MG63 (cell line): ENCODE data around the gene PLOD2. TPM values are rescaled to one million over a fixed set of nuclear protein-coding genes. Genes with fewer than 3 reads are reported as not detected.

Source experiments
- DNase-seq: peaks from one replicate; pipeline ENCODE4 v3.0.0-alpha.2; 2020
- H3K27me3 ChIP-seq: fragments of 250-450 bp; sonication (Bioruptor Pico); 2 replicates; pipeline ENCODE4 v1.5.1; 2020; ENCODE audit warnings: mild to moderate bottlenecking, moderate library complexity
- H3K36me3 ChIP-seq: fragments of 250-450 bp; sonication (Bioruptor Pico); 2 replicates; pipeline ENCODE4 v1.5.1; 2020; ENCODE audit warnings: mild to moderate bottlenecking, moderate library complexity
- H3K4me3 ChIP-seq: fragments of 250-450 bp; sonication (Bioruptor Pico); 2 replicates; pipeline ENCODE4 v1.5.1; 2020; ENCODE audit warnings: mild to moderate bottlenecking, moderate library complexity
- H3K9me3 ChIP-seq: fragments of 250-450 bp; sonication (Bioruptor Pico); 2 replicates; pipeline ENCODE4 v1.5.1; 2020; ENCODE audit warnings: mild to moderate bottlenecking, moderate library complexity
- total RNA-seq: library from RNA; depleted of rRNA; stranded (reverse); fragments of >200 nt; shearing (Covaris generic); gene quantifications from 2 replicates; pipeline ENCODE4 v1.2.3, GENCODE V29; 2014; ENCODE audit warnings: low replicate concordance; rRNA removed

Gene PLOD2
- 228 and 423 TPM in 2 replicates for total RNA-seq

- H3K9me3 ChIP-seq: no peaks in the 10 kb centered on the region
- peak; percentile 96 for DNase-seq
- H3K4me3 ChIP-seq: peak within 1 kb of the TSS; percentile 87
- peaks cover 42% of the 10 kb centered on the region for H3K36me3 ChIP-seq
- no peaks in the 10 kb centered on the region for H3K27me3 ChIP-seq
Measured at GRCh38 chr3:146160964-146161662, at the start of gene PLOD2. Gene PLOD2, minus strand, starts transcription at chr3:146161184. Its CDS starts 195 bp downstream, at chr3:146160989.

- no peak for DNase-seq
- no peaks in the 10 kb centered on the region for H3K27me3 ChIP-seq
- no peaks in the 10 kb centered on the region for H3K9me3 ChIP-seq
- no peak overlapping the region for H3K4me3 ChIP-seq
- peaks cover 86% of the 10 kb centered on the region for H3K36me3 ChIP-seq
Measured at GRCh38 chr3:146209371-146209770, 48.4 kb upstream of the PLOD2 start.

- DNase-seq: no peak
- peaks cover 75% of the 10 kb centered on the region for H3K36me3 ChIP-seq
- H3K9me3 ChIP-seq: no peaks in the 10 kb centered on the region
- no peaks in the 10 kb centered on the region for H3K27me3 ChIP-seq
- H3K4me3 ChIP-seq: no peak overlapping the region
Measured at GRCh38 chr3:146203776-146204175, 42.8 kb upstream of the PLOD2 start.

GRCh38 chr3:146200461-146201220 lies 39.7 kb upstream of the PLOD2 start:
- no peak for DNase-seq
- Histone ChIP-seq H3K4me3 (no peak overlapping the region), H3K36me3 (peaks cover 62% of the 10 kb centered on the region), H3K9me3 (no peaks in the 10 kb centered on the region), H3K27me3 (no peaks in the 10 kb centered on the region)

- Histone ChIP-seq H3K36me3 (peaks cover 62% of the 10 kb centered on the region), H3K9me3 (no peaks in the 10 kb centered on the region), H3K4me3 (no peak overlapping the region), H3K27me3 (no peaks in the 10 kb centered on the region)
- no peak for DNase-seq
Measured at GRCh38 chr3:146199762-146200161, 38.8 kb upstream of the PLOD2 start.

- Histone ChIP-seq H3K4me3 (no peak overlapping the region), H3K9me3 (no peaks in the 10 kb centered on the region), H3K27me3 (no peaks in the 10 kb centered on the region), H3K36me3 (peaks cover 56% of the 10 kb centered on the region)
- no peak for DNase-seq
Measured at GRCh38 chr3:146196789-146197188, 35.8 kb upstream of the PLOD2 start.

- Histone ChIP-seq H3K27me3 (no peaks in the 10 kb centered on the region), H3K9me3 (no peaks in the 10 kb centered on the region), H3K36me3 (peaks cover 63% of the 10 kb centered on the region), H3K4me3 (no peak overlapping the region)
- no peak for DNase-seq
Measured at GRCh38 chr3:146195605-146196004, 34.6 kb upstream of the PLOD2 start.

GRCh38 chr3:146195030-146195429 lies 34.0 kb upstream of the PLOD2 start:
- DNase-seq: no peak
- Histone ChIP-seq H3K36me3 (peaks cover 66% of the 10 kb centered on the region), H3K9me3 (no peaks in the 10 kb centered on the region), H3K27me3 (no peaks in the 10 kb centered on the region), H3K4me3 (no peak overlapping the region)

GRCh38 chr3:146191051-146191450 lies 30.1 kb upstream of the PLOD2 start:
- no peak for DNase-seq
- Histone ChIP-seq H3K9me3 (no peaks in the 10 kb centered on the region), H3K27me3 (no peaks in the 10 kb centered on the region), H3K36me3 (peaks cover 65% of the 10 kb centered on the region), H3K4me3 (no peak overlapping the region)

- no peak for DNase-seq
- Histone ChIP-seq H3K4me3 (no peak overlapping the region), H3K36me3 (peaks cover 61% of the 10 kb centered on the region), H3K27me3 (no peaks in the 10 kb centered on the region), H3K9me3 (no peaks in the 10 kb centered on the region)
Measured at GRCh38 chr3:146189519-146190173, 28.7 kb upstream of the PLOD2 start.

GRCh38 chr3:146187334-146187950 lies 26.5 kb upstream of the PLOD2 start:
- no peak overlapping the region for H3K4me3 ChIP-seq
- H3K27me3 ChIP-seq: no peaks in the 10 kb centered on the region
- H3K9me3 ChIP-seq: no peaks in the 10 kb centered on the region
- H3K36me3 ChIP-seq: peaks cover 66% of the 10 kb centered on the region
- DNase-seq: no peak

GRCh38 chr3:146184241-146185015 lies 23.4 kb upstream of the PLOD2 start:
- Histone ChIP-seq H3K9me3 (no peaks in the 10 kb centered on the region), H3K4me3 (no peak overlapping the region), H3K27me3 (no peaks in the 10 kb centered on the region), H3K36me3 (peaks cover 55% of the 10 kb centered on the region)
- no peak for DNase-seq

- H3K27me3 ChIP-seq: no peaks in the 10 kb centered on the region
- no peaks in the 10 kb centered on the region for H3K9me3 ChIP-seq
- DNase-seq: no peak
- H3K36me3 ChIP-seq: peaks cover 35% of the 10 kb centered on the region
- H3K4me3 ChIP-seq: no peak overlapping the region
Measured at GRCh38 chr3:146181216-146181615, 20.2 kb upstream of the PLOD2 start.

- peaks cover 27% of the 10 kb centered on the region for H3K36me3 ChIP-seq
- no peak for DNase-seq
- no peak overlapping the region for H3K4me3 ChIP-seq
Measured at GRCh38 chr3:146180376-146180775, 19.4 kb upstream of the PLOD2 start.

GRCh38 chr3:146178006-146178689 lies 17.2 kb upstream of the PLOD2 start:
- no peak for DNase-seq
- peaks cover 10% of the 10 kb centered on the region for H3K36me3 ChIP-seq
- H3K4me3 ChIP-seq: no peak overlapping the region
- H3K9me3 ChIP-seq: no peaks in the 10 kb centered on the region
- H3K27me3 ChIP-seq: no peaks in the 10 kb centered on the region

More at GRCh38 chr3:146180376-146180775, 19.4 kb upstream of the PLOD2 start:
- no peaks in the 10 kb centered on the region for H3K27me3 ChIP-seq
- H3K9me3 ChIP-seq: no peaks in the 10 kb centered on the region

GRCh38 chr3:146177519-146177918 lies 16.5 kb upstream of the PLOD2 start:
- no peak for DNase-seq
- Histone ChIP-seq H3K4me3 (no peak overlapping the region), H3K9me3 (no peaks in the 10 kb centered on the region), H3K27me3 (no peaks in the 10 kb centered on the region), H3K36me3 (peaks cover 3% of the 10 kb centered on the region)
